ENCODE results near the gene VANGL2. TPM values are rescaled to one million over a fixed set of nuclear protein-coding genes. Genes with fewer than 3 reads are reported as not detected.
A peak's percentile ranks its signal among the peaks of the same experiment; 100 is the strongest.

Gene VANGL2
- total and polyA plus RNA-seq, 2 of the 8 experiments (the other 6 are each of a cell fraction or from before 2014, with no cell fraction given): 62.5 to 118 TPM

GRCh38 chr1:160362168-160362957 lies 38.0 kb upstream of the VANGL2 start:
- no peak overlapping the region; the same call in 1 of the 2 replicates for H4K8ac ChIP-seq (ENCODE audit: extremely low read depth, insufficient read depth, low read length)
- H3K79me2 ChIP-seq (ENCODE audit: control insufficient read depth in 1 of 2, insufficient read depth in 2 of 2, low read length in 2 of 2): no peaks in the 10 kb centered on the region
- DNase-seq (ENCODE audit: low read depth in 1 of 2, low spot score in 2 of 2) (no peak), FAIRE-seq (no peak)
- H3K23me2 ChIP-seq (ENCODE audit: low read depth, low read length): 0 out of 2 replicates have a peak, but pooled peaks cover 1% of the 10 kb centered on the region
- H3K27ac ChIP-seq (ENCODE audit: low read depth, low read length): peak overlapping the region; percentile 8; the same call in 1 of the 2 replicates
- H2BK12ac ChIP-seq (ENCODE audit: low read depth, low read length): peak overlapping the region; percentile 97
- no peaks in the 10 kb centered on the region for H3K79me1 ChIP-seq (ENCODE audit: low read depth, low read length)
- H2BK15ac ChIP-seq (ENCODE audit: low read length): no peak overlapping the region; the same call in 1 of the 2 replicates
- ChIA-PET CTCF (ENCODE audit: partially characterized antibody) (interaction anchor here (0.8 to 26.0 kb wide), 10 partner anchors 9 to 108 kb away, joined by 3 to 683 read pairs (median 5); no protein-coding TSS in a partner anchor), POLR2A (ENCODE audit: partially characterized antibody) (interaction anchor here (0.6 to 17.2 kb wide), 15 partner anchors 10 to 319 kb away, joined by 3 to 244 read pairs (median 5); partner anchors contain the start of genes DCAF8, NCSTN, PEX19 and VANGL2)
- peak overlapping the region; percentile 33 for H3K18ac ChIP-seq (ENCODE audit: extremely low read depth, low read length)
- peak overlapping the region; percentile 67 for H4K91ac ChIP-seq (replicated peaks; ENCODE audit: insufficient read length, low read length)
- WGBS, 2 experiments (ENCODE audit: extremely low coverage in 1 of 2, insufficient coverage in 1 of 2, insufficient read length in 1 of 2, insufficient replicate concordance in 2 of 2, low coverage in 1 of 2, low lambda C conversion rate in 2 of 2, missing lambda C conversion rate in 1 of 2): 73% methylated on average over 7 of the region's 9 CpGs; no CpG with 5 or more reads in 1 of the 2 experiments
- H3K4me3 ChIP-seq (ENCODE audit: extremely low read depth in 1 of 4, insufficient read depth in 2 of 4, low read depth in 3 of 4, low read length in 4 of 4): no peak overlapping the region
- peak overlapping the region; percentile 18 for H2BK120ac ChIP-seq (replicated peaks; ENCODE audit: low read depth, low read length)
- no peaks in the 10 kb centered on the region for H3K27me3 ChIP-seq (replicated peaks in 1 of 4; ENCODE audit: control insufficient read depth in 3 of 4, extremely low read depth in 1 of 4, insufficient read depth in 3 of 4, low read length in 3 of 4)
- H2AK5ac ChIP-seq (ENCODE audit: low read depth, low read length): no peak overlapping the region
- H3K4me1 ChIP-seq (replicated peaks in 1 of 4; ENCODE audit: control insufficient read depth in 3 of 4, insufficient read depth in 4 of 4, low read length in 3 of 4): peaks cover 3 to 8% (median 4%) of the 10 kb centered on the region in 4 experiments; a peak in 6 of 7 replicates
- H3K9me3 ChIP-seq (ENCODE audit: insufficient read depth in 2 of 2, low read depth in 1 of 2, low read length in 1 of 2): no peaks in the 10 kb centered on the region
- H4K5ac ChIP-seq (ENCODE audit: insufficient read length, low read depth, low read length): peak overlapping the region; percentile 59
- peak overlapping the region; percentile 42 for H3K56ac ChIP-seq (replicated peaks; ENCODE audit: insufficient read length, low read depth, low read length)
- no peak overlapping the region for H3K23ac ChIP-seq (ENCODE audit: insufficient read length)
- no peak overlapping the region for H3K14ac ChIP-seq (ENCODE audit: insufficient read length)
- peak overlapping the region; percentile 95 for H2BK5ac ChIP-seq (ENCODE audit: low read depth, low read length)
- no peak overlapping the region for H2AFZ ChIP-seq (ENCODE audit: low read length)
- no peak overlapping the region for H3K4me2 ChIP-seq (ENCODE audit: insufficient read depth in 1 of 2, low read depth in 2 of 2, low read length in 2 of 2)
- H3K9ac ChIP-seq (replicated peaks in 1 of 4; ENCODE audit: extremely low read depth in 1 of 4, low read depth in 3 of 4, low read length in 3 of 4): 0 out of 7 replicates have a peak overlapping the region, but pooled peaks of 1 of the 4 experiments have one; percentile 13
- peak overlapping the region; percentile 80; the same call in 1 of the 2 replicates for H2BK20ac ChIP-seq (ENCODE audit: low read length)
- H3K4ac ChIP-seq (replicated peaks; ENCODE audit: insufficient read length, low read depth, low read length): peak overlapping the region; percentile 83
- H4K20me1 ChIP-seq (replicated peaks in 1 of 2; ENCODE audit: control insufficient read depth in 1 of 2, insufficient read depth in 2 of 2, low read length in 2 of 2): no peaks in the 10 kb centered on the region
- peaks cover 2 to 13% (median 9%) of the 10 kb centered on the region in 4 experiments for H3K36me3 ChIP-seq (ENCODE audit: control insufficient read depth in 2 of 4, insufficient read depth in 4 of 4, low read length in 3 of 4)
- TF ChIP-seq RBBP5 (IDR thresholded peaks at IDR 0.05; ENCODE audit: borderline replicate concordance, low read depth, low read length): no peak
- TF ChIP-seq NANOG (IDR thresholded peaks at IDR 0.05; ENCODE audit: insufficient read depth, low read depth, low read length, poor library complexity, severe bottlenecking): no peak
- no peak for TF ChIP-seq KDM1A (IDR thresholded peaks at IDR 0.05; ENCODE audit: borderline replicate concordance, low read length)
- no peak for TF ChIP-seq PHF8 (conservative IDR thresholded peaks at IDR 0.05; ENCODE audit: low read depth, low read length)
